Loucy (cell line): Measurements from ENCODE around the gene ACP6.

Experiments
- EZH2phosphoT487 ChIP-seq: fragments of 200-600 bp; IDR thresholded peaks from 2 replicates; pipeline ENCODE4 v1.6.1; 2018; ENCODE audit warnings: antibody characterized with exemption, mild to moderate bottlenecking, moderate library complexity, borderline replicate concordance
- TF ChIP-seq, protein P1 (sequence below): fragments of 200-600 bp; sonication (generic); conservative IDR thresholded peaks from 2 replicates; pipeline ENCODE4 v1.5.1; 2014; ENCODE audit warnings: mild to moderate bottlenecking, antibody characterized with exemption, low read length

DNA sequence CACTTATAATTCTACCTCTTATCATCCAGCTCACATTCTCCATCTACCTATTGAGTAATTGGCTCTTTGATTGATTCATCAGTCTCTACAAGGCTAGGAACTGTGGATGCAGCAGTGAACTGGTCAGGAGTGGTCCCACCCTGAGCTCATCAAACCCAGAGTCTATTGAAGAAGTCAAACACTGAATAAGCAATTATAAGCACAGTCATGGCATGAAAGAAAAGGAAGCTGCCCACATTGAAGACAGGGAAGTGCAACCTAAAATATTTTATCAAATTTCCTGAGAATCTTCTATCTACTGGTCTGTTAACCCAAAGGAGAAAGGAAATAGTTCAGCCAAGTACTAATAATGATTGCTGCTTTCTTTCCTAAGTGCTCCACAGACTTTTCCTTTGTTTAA lies 35.7 kb downstream of the ACP6 start:
- TF ChIP-seq, protein P1, sequence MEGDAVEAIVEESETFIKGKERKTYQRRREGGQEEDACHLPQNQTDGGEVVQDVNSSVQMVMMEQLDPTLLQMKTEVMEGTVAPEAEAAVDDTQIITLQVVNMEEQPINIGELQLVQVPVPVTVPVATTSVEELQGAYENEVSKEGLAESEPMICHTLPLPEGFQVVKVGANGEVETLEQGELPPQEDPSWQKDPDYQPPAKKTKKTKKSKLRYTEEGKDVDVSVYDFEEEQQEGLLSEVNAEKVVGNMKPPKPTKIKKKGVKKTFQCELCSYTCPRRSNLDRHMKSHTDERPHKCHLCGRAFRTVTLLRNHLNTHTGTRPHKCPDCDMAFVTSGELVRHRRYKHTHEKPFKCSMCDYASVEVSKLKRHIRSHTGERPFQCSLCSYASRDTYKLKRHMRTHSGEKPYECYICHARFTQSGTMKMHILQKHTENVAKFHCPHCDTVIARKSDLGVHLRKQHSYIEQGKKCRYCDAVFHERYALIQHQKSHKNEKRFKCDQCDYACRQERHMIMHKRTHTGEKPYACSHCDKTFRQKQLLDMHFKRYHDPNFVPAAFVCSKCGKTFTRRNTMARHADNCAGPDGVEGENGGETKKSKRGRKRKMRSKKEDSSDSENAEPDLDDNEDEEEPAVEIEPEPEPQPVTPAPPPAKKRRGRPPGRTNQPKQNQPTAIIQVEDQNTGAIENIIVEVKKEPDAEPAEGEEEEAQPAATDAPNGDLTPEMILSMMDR: no peak
- no peak for TF ChIP-seq EZH2phosphoT487
